GM12878 (cell line): ENCODE measurements around the gene CLSTN2. TPM values are rescaled to one million over a fixed set of nuclear protein-coding genes. Genes with fewer than 3 reads are reported as not detected.

ENCODE experiments used
- ATAC-seq: fragments of 200-7000 bp; cut with Tn5 transposase; 3 replicates; pipeline ENCODE4 v1.9.1; 2020; ENCODE audit warnings: mild to moderate bottlenecking, moderate library complexity
- BruUV-seq: library from RNA; stranded (reverse); fragments of 400-500 nt; replicated peaks from 2 replicates; lab custom pipeline; 2021; lab: Mats Ljungman, UMichigan
- CTCF ChIA-PET: fragments of 300-600 bp; sonication (Branson Sonifier 250); formaldehyde crosslinking; extraction: SDS; loops from one replicate; lab custom pipeline; 2021; ENCODE audit warnings: inconsistent platforms; lab: Yijun Ruan, JAX
- POLR2A ChIA-PET: fragments of 350-600 bp; formaldehyde crosslinking; extraction: SDS; loops from one replicate; lab custom pipeline; 2021; ENCODE audit warnings: inconsistent platforms; lab: Charles Lee
- RAD21 ChIA-PET: fragments of 300-600 bp; sonication (Branson Sonifier 250); formaldehyde crosslinking; loops from one replicate; lab custom pipeline; 2023; ENCODE audit warnings: antibody characterized with exemption; ENCODE audit not compliant: unreplicated experiment; lab: Charles Lee
- SMC1A ChIA-PET: fragments of 300-600 bp; sonication (Branson Sonifier 250); formaldehyde crosslinking; loops from one replicate; lab custom pipeline; 2023; ENCODE audit not compliant: unreplicated experiment, uncharacterized antibody; lab: Charles Lee
- DNase-seq: peaks from one replicate; pipeline ENCODE4 v3.0.0-alpha.2; 2011; ENCODE audit warnings: low read depth, low spot score
- FAIRE-seq: peaks from 3 replicates; lab custom pipeline; 2011; peaks lifted over from hg19 to GRCh38; lab: Jason Lieb, UNC
- H2AFZ ChIP-seq: 2 replicates; pipeline ENCODE4 v1.6.0; 2011; ENCODE audit warnings: low read depth, low read length, control low read depth; ENCODE audit not compliant: control insufficient read depth
- H3K27ac ChIP-seq: 2 replicates; pipeline ENCODE4 v1.5.1; 2011; ENCODE audit warnings: control low read depth; ENCODE audit not compliant: control insufficient read depth, insufficient read depth
- H3K27me3 ChIP-seq, 2 experiments: replicated peaks in 1 of 2; 2 replicates each; pipeline versions ENCODE4 v1.6.0 to v1.6.1; 2011; ENCODE audit warnings: low read length in 1 of 2; ENCODE audit not compliant: control insufficient read depth in 2 of 2, insufficient read depth in 2 of 2
- H3K36me3 ChIP-seq, 2 experiments: 2 replicates each; pipeline ENCODE4 v1.5.1; 2011; ENCODE audit warnings: low read length in 1 of 2; ENCODE audit not compliant: control insufficient read depth in 2 of 2, insufficient read depth in 2 of 2
- H3K4me1 ChIP-seq: 2 replicates; pipeline ENCODE4 v1.6.1; 2011; ENCODE audit warnings: mild to moderate bottlenecking, low read length, moderate library complexity, mixed read lengths; ENCODE audit not compliant: control insufficient read depth, insufficient read depth
- H3K4me2 ChIP-seq: 2 replicates; pipeline ENCODE4 v1.6.0; 2011; ENCODE audit warnings: control low read depth; ENCODE audit not compliant: control insufficient read depth, insufficient read depth
- H3K4me3 ChIP-seq: fragments of 200-600 bp; sonication (generic); 2 replicates; pipeline ENCODE4 v1.5.1; 2016
- H3K79me2 ChIP-seq: 2 replicates; pipeline ENCODE4 v1.6.0; 2011; ENCODE audit warnings: low read length; ENCODE audit not compliant: control insufficient read depth, insufficient read depth
- H3K9ac ChIP-seq: 2 replicates; pipeline ENCODE4 v1.8.0; 2011; ENCODE audit warnings: low read length, control low read depth, mixed read lengths; ENCODE audit not compliant: control insufficient read depth, insufficient read depth
- H3K9me3 ChIP-seq: replicated peaks from 3 replicates; pipeline ENCODE4 v1.5.1; 2011; ENCODE audit warnings: mild to moderate bottlenecking, low read length; ENCODE audit not compliant: control insufficient read depth, insufficient read depth
- H4K20me1 ChIP-seq: 2 replicates; pipeline ENCODE4 v1.6.0; 2011; ENCODE audit not compliant: control insufficient read depth, insufficient read depth
- ATF7 ChIP-seq: fragments of 450-650 bp; IDR thresholded peaks from 2 replicates; pipeline ENCODE4 v1.6.1; 2016; ENCODE audit warnings: low read depth, mild to moderate bottlenecking
- BACH1 ChIP-seq: fragments of 450-650 bp; IDR thresholded peaks from 2 replicates; pipeline ENCODE4 v1.6.1; 2017; ENCODE audit warnings: mild to moderate bottlenecking, borderline replicate concordance
- KAT2A ChIP-seq: conservative IDR thresholded peaks from 2 replicates; pipeline ENCODE4 v1.6.1; 2011; ENCODE audit warnings: low read depth, low read length; ENCODE audit not compliant: control insufficient read depth
- KLF5 ChIP-seq: fragments of 450-650 bp; IDR thresholded peaks from 2 replicates; pipeline ENCODE4 v1.6.1; 2014; ENCODE audit warnings: mild to moderate bottlenecking; ENCODE audit not compliant: partially characterized antibody
- MEF2A ChIP-seq: IDR thresholded peaks from 2 replicates; pipeline ENCODE4 v1.6.1; 2011; ENCODE audit warnings: low read depth, mild to moderate bottlenecking, low read length, moderate library complexity; ENCODE audit not compliant: insufficient read depth
- MTA2 ChIP-seq: fragments of 450-650 bp; IDR thresholded peaks from 2 replicates; pipeline ENCODE4 v1.6.1; 2016; ENCODE audit warnings: low read depth, mild to moderate bottlenecking, moderate library complexity
- MYB ChIP-seq: fragments of 150-350 bp; IDR thresholded peaks from 2 replicates; pipeline ENCODE4 v1.6.1; 2014; ENCODE audit warnings: mild to moderate bottlenecking, low read depth, low read length, borderline replicate concordance
- PBX3 ChIP-seq: IDR thresholded peaks from 2 replicates; pipeline ENCODE4 v1.6.1; 2011; ENCODE audit warnings: mild to moderate bottlenecking, low read depth, low read length, moderate library complexity; ENCODE audit not compliant: insufficient replicate concordance
- SMAD1 ChIP-seq: fragments of 450-650 bp; IDR thresholded peaks from 2 replicates; pipeline ENCODE4 v1.6.1; 2018; ENCODE audit warnings: mild to moderate bottlenecking, low read depth; ENCODE audit not compliant: partially characterized antibody
- SREBF1 ChIP-seq: IDR thresholded peaks from 2 replicates; pipeline ENCODE4 v1.6.1; 2012; ENCODE audit warnings: mild to moderate bottlenecking, low read length
- TARDBP ChIP-seq: IDR thresholded peaks from 2 replicates; pipeline ENCODE4 v1.6.1; 2016; ENCODE audit warnings: borderline replicate concordance
- ZNF24 ChIP-seq: fragments of 450-650 bp; IDR thresholded peaks from 2 replicates; pipeline ENCODE4 v1.6.1; 2017; ENCODE audit warnings: antibody characterized with exemption, mild to moderate bottlenecking
- WGBS: methylation state at CpG from one replicate; pipeline ENCODE4 v1.1.6; 2016; ENCODE audit warnings: low lambda C conversion rate; ENCODE audit not compliant: insufficient replicate concordance, insufficient coverage; ENCODE audit errors: missing lambda C conversion rate; 5-methylcytosine and 5-hydroxymethylcytosine counted together
- in situ Hi-C: fragments of 300-500 bp; cut with MboI; formaldehyde crosslinking; loops from 9 replicates; pipeline ENCODE4 v1.14.3; 2018; ENCODE audit warnings: mixed read lengths
- intact Hi-C: fragments of 100-400 bp; cut with micrococcal nuclease; formaldehyde crosslinking; loops from one replicate; pipeline ENCODE4 v1.14.2; 2022; ENCODE audit not compliant: unreplicated experiment
- polyA plus RNA-seq, 11 experiments: library from polyadenylated mRNA; depleted of rRNA in 4 of 11; unstranded in 6 of 11; stranded (reverse) in 5 of 11; fragments of >200 nt; fragmentation: Nextera tagmentation in 4 of 11; fragmentation: Illumina TruSeq in 1 of 11; extraction: Ambion mirVana in 4 of 11; extraction: Trizol in 1 of 11; gene quantifications; 1 replicate in 1 of 11; 2 replicates in 10 of 11; pipeline versions ENCODE4 v1.2.1 to v1.2.3, GENCODE V29; 2011 to 2016; ENCODE audit warnings: inconsistent platforms in 2 of 11, missing spikeins in 2 of 11, low read depth in 1 of 11
- total RNA-seq, 4 experiments: library from RNA; depleted of rRNA in 3 of 4; stranded (reverse); fragments of >200 nt in 3 of 4; fragmentation: Illumina TruSeq in 1 of 4; extraction: Trizol in 1 of 4; gene quantifications; 2 replicates each; pipeline versions ENCODE4 v1.2.1 to v1.2.3, GENCODE V29; 2013 to 2021
- TF ChIP-seq, protein P1 (sequence below): fragments of 450-650 bp; IDR thresholded peaks from 2 replicates; pipeline ENCODE4 v1.6.1; 2016; ENCODE audit warnings: mild to moderate bottlenecking, moderate library complexity, borderline replicate concordance

The CLSTN2 gene
- total and polyA plus RNA-seq, 10 of the 15 experiments (the other 5 are each of a cell fraction or from before 2014, with no cell fraction given), result under 0.01 to 0.10 (median under 0.01) TPM; not detected in 5

- ChIA-PET RAD21 (no interaction called here), POLR2A (no interaction called here), SMC1A (no interaction called here), CTCF (no interaction called here)
- no peak for TF ChIP-seq PBX3
- no peak for TF ChIP-seq ATF7
- TF ChIP-seq MEF2A, result no peak
- TF ChIP-seq KLF5, result no peak
- TF ChIP-seq BACH1, result no peak
- TF ChIP-seq ZNF24, result no peak
- H3K9me3 ChIP-seq, result no peaks in the 10 kb centered on the region; the same call in 2 of the 3 replicates
- no peaks in the 10 kb centered on the region for H3K36me3 ChIP-seq
- ATAC-seq (no peak), DNase-seq (no peak), FAIRE-seq (no peak)
- no peak overlapping the region for H2AFZ ChIP-seq
- intact Hi-C loops (no loop called here), in situ Hi-C loops (no loop called here)
- no peak overlapping the region for H3K9ac ChIP-seq
- no peak overlapping the region for H3K4me3 ChIP-seq
- WGBS, result 2% methylated on average over 3 of the region's 3 CpGs
- BruUV-seq, result no TSS peak
- no peak overlapping the region for H3K27ac ChIP-seq
- no peaks in the 10 kb centered on the region for H4K20me1 ChIP-seq
- no peaks in the 10 kb centered on the region for H3K4me1 ChIP-seq
- no peaks in the 10 kb centered on the region for H3K27me3 ChIP-seq
- H3K4me2 ChIP-seq, result no peak overlapping the region
- no peaks in the 10 kb centered on the region for H3K79me2 ChIP-seq
Observed at GRCh38 chr3:140351466-140351865, 416.5 kb downstream of the CLSTN2 start.

GRCh38 chr3:140355481-140355880 lies 420.5 kb downstream of the CLSTN2 start:
- ChIA-PET SMC1A (no interaction called here), CTCF (no interaction called here), POLR2A (no interaction called here), RAD21 (no interaction called here)
- Histone ChIP-seq H3K9me3 (no peaks in the 10 kb centered on the region), H3K36me3 (no peaks in the 10 kb centered on the region), H4K20me1 (no peaks in the 10 kb centered on the region), H3K27me3 (peaks cover 0 to 2% of the 10 kb centered on the region in 2 experiments; a peak in 1 of 4 replicates), H3K4me3 (no peak overlapping the region), H3K27ac (no peak overlapping the region), H3K9ac (no peak overlapping the region), H2AFZ (no peak overlapping the region), H3K4me2 (no peak overlapping the region), H3K79me2 (no peaks in the 10 kb centered on the region), H3K4me1 (no peaks in the 10 kb centered on the region)
- no peak for ATAC-seq
- in situ Hi-C loops, result no loop called here
- WGBS, result 17% methylated on average over 3 of the region's 3 CpGs
- no peak for FAIRE-seq
- no TSS peak for BruUV-seq
- intact Hi-C loops, result no loop called here
- no peak for DNase-seq
- TF ChIP-seq SREBF1 (no peak), MYB (no peak), KAT2A (no peak), MTA2 (no peak), SMAD1 (no peak), TARDBP (no peak)
- TF ChIP-seq, protein P1, sequence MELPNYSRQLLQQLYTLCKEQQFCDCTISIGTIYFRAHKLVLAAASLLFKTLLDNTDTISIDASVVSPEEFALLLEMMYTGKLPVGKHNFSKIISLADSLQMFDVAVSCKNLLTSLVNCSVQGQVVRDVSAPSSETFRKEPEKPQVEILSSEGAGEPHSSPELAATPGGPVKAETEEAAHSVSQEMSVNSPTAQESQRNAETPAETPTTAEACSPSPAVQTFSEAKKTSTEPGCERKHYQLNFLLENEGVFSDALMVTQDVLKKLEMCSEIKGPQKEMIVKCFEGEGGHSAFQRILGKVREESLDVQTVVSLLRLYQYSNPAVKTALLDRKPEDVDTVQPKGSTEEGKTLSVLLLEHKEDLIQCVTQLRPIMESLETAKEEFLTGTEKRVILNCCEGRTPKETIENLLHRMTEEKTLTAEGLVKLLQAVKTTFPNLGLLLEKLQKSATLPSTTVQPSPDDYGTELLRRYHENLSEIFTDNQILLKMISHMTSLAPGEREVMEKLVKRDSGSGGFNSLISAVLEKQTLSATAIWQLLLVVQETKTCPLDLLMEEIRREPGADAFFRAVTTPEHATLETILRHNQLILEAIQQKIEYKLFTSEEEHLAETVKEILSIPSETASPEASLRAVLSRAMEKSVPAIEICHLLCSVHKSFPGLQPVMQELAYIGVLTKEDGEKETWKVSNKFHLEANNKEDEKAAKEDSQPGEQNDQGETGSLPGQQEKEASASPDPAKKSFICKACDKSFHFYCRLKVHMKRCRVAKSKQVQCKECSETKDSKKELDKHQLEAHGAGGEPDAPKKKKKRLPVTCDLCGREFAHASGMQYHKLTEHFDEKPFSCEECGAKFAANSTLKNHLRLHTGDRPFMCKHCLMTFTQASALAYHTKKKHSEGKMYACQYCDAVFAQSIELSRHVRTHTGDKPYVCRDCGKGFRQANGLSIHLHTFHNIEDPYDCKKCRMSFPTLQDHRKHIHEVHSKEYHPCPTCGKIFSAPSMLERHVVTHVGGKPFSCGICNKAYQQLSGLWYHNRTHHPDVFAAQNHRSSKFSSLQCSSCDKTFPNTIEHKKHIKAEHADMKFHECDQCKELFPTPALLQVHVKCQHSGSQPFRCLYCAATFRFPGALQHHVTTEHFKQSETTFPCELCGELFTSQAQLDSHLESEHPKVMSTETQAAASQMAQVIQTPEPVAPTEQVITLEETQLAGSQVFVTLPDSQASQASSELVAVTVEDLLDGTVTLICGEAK, result no peak
